GM21423 (cell line): ENCODE results near the gene MARCHF3.

Experiments
- ATAC-seq: cut with Tn5 transposase; IDR thresholded peaks from one replicate; pipeline ENCODE4 v1.9.1; 2021; ENCODE audit warnings: mild to moderate bottlenecking, moderate library complexity; ENCODE audit not compliant: unreplicated experiment

Gene MARCHF3

DNA sequence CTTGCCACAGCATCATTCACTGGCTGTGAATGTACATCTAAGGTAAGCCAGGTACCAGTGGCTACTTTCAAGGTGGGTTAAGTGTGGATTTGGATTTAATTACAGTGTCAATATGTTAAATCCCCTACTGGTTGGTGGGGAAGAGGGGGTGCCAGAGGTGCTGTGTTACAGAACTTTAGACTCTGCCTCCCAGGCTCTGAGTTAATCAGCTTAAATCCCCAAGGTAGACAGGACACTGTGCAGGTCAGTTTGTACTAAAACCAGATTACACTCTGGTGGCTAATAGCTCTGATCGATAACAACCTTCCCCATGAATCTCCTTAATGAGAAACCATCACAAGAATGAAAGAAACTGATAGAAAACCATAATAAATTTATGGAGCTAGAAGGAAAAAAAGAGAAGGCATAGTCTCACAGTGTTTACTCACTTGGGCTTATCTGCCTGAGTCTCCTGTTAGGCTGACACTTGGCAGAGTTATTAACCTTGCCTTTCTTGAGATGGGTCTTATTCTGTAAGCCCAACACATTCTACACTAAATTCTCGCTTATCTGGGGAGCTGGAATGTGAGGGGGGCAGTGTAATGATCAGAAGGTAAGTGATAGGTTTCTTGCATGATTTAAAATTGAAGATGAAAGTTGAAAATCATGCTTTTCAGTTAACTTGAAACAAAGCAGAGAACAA, 146.7 kb downstream of the MARCHF3 start:
- ATAC-seq: no peak

DNA sequence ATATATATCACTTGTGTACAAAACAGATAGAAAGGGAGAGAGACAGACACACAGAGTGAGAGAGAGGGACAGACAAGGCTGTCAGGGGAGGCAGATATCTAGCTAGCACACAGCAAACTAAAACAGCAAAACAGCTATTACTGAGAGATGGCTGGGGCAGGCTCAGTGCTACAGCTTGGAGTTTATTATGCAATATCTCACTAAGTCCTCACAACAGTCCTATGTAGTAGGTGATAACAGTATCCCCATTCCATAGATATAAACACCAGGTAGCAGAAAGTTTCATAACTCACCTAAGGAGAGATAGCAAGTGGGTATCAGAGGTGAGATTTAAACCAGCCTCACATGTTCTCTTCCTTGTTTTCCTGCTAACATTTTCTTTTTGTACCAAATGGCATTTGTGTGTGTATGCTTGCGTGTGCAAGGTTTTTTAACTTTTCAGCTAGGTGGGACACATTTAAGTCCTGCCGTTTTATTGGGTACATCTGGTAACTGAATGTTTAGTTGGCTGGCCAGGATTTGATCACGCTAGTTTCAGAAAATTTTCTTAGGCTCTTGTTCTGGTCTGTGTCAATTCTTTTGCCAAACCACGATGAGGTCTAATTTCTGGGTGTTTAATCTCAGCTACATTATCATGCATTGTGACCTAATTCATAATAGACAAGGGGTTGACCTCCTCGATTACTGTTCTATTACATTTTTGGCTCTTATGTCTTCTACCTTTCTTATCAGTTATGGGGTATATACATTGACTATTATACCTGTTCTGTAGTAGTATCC, 148.3 kb downstream of the MARCHF3 start:
- no peak for ATAC-seq

DNA sequence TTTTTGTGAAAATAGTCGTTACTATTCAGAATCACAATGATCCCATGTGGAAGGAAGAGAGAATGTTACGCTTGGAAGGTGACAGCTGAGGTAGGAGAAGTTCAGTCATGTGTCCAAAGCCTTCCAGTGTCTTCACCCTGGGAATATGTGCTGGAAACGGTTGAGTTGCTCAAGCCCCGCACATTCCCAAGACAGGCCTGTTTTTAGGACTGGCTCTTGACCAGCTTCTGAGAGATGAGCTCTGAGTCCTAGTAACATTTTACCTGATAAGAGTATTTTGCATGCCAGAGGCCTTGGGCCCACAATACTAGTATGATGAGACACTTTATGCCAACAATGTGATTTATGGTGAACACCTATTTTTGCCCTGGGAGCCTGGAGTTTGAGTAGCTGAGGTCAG, 151.7 kb downstream of the MARCHF3 start:
- no peak for ATAC-seq

DNA sequence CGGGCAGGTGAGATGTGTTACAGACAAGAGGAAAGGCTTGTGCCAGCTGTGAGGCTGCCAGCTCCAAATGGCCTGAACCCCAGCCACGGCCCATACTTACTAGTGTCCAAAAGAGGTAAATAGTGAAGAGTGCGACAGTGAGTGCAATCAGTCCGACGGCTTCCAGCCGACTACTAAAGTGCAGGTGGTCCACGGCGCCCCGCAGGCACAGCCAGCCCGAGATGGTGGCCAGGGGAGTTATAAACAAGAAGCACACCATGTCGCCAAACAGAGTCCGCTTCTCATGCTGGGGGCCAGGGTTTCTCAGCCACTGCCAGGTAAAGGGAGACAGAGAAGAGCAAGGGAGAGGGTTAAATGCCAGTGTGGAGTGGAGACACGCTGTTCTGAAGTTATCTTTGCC, 152.3 kb downstream of the MARCHF3 start:
- no peak for ATAC-seq

DNA sequence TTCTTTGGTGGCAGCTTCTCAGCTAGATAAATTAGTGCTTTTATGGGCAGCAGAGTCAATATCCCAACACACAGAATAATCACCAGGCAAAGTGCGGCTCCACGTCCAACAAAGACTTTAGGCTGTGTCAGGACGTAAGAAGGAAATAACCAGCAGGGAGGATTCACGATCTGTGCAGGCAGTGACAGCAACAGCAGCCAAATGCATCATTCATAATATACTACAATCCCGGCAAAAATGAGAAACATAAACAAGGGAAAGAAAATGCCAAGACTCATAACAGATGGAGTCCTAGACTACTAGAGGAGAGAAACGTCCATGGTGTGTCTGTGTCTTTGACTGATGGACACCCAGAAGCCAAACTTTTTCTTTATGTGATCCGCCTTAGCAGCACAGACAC, 152.8 kb downstream of the MARCHF3 start:
- no peak for ATAC-seq

DNA sequence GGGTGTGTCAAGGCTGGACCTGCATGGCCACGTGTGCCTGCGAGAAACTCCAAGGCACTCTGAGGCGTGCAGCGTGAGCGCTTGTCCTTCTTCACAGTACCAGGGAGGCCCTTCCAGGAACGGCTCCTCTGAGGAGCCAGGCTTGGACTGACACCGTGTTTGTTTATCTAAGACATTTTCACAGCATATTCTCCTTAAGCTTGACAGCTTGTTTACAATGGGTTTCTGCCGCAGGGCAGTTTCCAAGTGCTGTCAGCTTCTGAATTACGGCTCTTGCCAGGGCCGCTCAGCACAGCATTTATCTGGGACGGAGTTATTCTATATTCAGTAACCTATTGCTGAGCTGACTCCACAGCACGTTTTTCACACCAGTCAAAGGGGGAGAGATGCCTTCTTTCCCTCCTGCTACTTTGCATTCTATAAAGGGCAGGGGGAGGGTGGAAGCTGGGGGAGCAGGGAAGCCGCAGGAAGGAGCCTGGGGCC, 155.0 kb downstream of the MARCHF3 start:
- ATAC-seq: no peak

DNA sequence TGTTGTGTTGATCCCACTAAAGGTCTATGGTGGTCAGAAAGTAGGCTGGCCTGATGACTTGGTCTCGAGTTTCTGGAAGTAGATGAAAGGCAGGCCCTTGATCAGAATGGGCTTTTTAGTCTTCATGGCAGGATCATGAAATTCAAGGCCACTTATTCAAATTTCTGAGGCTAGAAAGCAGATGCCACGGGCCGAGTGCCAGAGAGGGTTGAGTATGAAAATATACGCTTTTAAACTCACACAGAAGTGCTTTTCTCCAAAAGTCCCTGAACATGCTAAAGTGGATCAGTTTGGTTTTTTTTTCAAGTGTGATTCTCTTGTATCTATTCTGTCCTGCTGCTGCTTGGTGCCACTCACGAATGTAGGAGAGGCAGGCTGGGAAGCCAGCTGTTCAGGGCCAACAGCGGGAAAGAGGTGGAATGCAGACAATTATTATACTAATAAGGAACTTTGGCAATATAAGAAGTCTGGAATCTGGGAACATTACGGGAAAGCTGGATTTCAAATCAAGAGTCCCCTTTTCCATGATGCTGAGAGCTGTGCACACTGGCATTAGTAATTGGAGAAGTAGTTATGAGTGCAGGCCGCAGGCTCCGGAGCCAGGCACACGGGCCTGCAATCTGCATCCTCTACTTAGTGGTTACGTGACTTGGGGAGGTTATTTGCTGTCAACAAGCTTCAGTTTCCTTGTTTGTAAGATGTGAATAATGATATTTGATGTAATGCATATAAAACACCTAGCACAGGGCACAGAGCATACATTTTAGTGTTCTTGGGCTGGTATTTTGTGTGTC, 157.6 kb downstream of the MARCHF3 start:
- no peak for ATAC-seq

DNA sequence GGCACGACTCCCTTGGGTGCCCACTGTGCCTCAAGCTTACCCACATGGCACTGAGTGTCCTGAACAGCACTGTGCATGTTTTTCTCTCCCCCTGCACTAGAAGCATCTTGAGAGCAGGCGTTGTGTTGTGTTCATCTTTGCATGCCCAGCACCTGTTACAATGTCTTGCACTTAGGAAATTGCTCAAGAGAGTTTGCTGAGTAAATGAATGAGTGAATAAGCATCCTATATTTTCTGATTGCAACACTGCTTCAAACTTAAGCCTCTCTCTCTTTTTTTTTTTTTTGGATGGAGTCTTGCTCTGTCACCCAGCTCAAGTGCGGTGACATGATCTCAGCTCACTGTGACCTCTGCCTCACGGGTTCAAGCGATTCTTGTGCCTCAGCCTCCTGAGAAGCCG, 158.9 kb downstream of the MARCHF3 start:
- ATAC-seq: no peak

DNA sequence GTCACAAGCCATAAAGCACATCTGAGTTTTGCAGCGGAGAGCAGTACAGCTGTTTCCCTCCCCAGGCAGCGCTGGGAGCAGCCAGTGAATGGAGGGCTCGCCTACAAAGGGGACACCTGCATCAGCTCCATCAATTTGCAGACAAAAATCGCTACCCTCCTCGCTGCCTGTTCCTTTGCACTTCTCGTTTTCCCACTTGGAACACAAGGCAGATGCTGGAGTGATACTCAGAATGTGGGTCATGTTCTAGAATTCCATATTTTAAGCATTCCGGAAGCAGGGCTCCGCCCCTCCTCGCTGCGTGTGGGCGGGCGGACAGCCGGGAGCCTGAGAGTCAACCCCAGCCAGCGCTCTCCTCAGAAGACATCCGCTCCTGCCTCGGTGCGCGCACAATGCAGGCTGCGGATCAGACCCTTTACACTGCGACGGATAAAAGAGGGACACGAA, 161.3 kb downstream of the MARCHF3 start:
- peak; percentile 87 for ATAC-seq

DNA sequence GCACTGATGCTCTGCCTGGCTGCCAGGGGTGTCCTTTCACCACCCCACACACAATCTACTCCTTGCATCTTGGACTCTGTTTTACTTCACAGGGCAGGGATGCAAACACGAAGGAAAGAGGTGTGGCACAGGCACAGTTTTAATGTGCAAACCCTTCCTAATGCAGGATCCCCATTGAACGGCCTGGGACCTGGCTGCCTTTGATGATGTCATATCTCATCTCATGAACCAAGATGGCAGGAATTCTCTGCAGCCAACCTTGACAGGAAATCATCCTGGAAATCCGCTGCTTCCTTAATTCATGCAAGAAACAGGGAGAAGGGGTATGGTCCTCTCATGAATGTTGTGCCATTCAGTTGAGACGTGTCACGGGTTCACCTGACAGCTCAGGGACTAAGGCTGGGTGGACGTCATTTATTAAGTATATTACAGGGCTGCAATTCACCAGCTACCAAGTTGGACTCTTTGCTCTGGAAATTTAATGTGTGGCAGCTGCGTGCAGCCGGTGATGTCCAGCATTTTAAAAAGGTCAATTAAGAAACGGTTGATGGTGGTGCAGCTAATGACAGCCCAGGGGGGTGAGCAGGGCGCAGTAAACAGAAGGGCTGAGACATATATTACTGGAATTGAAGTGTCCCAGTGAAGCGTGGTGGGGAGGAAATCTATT, 161.9 kb downstream of the MARCHF3 start:
- no peak for ATAC-seq

DNA sequence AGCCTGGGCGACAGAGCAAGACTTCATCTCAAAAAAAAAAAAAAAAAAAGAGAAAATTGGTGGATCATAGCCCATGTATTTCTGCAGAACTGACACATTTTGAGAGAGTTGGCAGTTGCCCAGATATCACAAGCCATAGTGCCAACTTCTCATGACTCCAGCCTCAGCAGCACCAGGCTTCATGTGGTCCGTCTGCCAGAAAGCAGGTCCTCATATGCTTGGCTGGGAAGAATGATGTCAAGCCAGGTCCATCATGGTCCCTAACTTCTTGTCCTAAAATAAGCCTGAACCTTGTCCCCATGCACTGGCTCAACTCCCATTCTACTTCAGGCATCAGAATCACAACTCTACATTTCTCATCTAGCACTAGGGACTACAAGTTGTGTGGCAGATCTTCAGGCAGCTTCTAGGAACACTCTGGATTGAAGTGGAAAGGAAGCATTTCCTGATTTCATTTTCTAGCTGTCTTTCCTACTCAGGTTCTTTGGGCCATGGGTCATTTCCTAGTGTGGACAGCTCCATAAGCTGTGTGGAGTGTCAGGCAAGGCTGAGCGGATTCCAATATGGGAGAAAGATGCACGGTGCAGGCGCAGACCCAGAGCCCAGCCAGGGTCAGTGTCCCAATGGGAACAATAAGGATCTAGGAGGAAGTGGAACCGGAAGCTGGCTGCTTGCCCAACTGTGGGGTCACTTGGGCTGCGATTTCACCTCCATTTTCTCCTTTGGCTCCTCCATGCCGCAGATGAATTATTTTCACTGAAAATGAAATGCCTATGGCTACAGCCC, 163.3 kb downstream of the MARCHF3 start:
- no peak for ATAC-seq

DNA sequence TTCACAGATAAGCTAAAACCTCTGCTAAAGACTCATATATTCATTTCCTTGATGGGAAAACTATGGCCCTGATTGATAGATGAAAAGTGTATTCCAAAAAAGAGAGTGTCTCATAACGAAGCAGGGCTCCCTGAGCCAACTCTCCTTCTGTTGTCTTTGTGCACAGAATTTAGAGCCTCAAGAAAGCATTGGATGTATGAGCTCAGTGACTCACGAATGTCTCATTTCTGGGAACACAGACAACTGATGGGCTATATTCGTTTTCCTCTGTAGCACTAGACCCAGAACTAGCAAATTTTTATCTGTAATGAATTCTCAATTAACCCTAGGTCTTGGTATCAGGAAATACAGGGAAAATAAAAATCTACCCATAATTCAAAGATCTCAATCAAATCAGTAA, 165.1 kb downstream of the MARCHF3 start:
- ATAC-seq: no peak

DNA sequence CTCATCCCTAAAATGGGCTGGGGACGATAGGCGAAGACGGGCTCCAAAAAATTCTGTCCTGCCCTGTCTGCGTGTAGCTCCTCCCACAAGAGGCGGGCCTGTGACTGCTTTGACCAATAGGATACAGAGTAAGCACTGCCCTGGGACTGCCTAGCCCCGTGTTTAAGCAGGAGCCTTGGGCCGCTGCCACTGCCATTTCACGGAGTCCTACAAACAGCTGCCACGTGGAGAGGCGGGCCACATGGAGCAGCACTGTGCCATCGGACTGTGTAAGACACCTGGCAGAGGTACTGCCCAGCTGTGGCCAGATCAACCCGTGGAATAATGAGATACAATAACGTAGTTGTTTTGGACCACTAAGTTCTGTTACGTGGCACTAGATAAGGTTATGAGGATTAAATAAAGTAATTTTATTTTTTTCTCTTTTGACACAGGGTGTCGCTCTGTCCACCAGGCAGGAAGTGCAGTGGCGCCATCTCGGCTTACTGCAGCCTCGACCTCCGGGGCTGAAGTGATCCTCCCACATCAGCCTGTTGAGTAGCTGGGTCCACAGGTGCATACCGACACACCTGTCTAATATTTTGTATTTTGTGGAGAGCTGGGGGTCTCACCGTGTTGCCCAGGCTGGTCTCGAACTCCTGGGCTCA, 166.2 kb downstream of the MARCHF3 start:
- ATAC-seq: no peak

DNA sequence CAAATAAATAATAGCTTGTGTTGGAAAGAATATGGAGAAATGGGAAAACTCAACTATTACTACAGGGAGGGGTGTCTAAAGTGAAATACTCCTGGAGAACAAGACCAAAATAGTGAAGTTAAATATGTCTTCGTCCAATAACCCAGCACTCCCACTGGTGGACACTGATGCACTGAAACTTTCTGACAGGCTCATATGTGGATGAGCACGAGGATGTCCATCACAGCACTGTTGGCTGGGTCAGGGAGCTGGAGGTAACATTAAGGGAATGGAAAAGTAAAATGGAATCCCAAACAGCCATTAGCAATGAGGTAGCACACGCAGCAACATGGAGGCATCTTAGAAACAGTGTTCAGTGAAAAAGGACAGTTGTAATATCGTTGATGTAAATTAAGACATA, 167.0 kb downstream of the MARCHF3 start:
- no peak for ATAC-seq

DNA sequence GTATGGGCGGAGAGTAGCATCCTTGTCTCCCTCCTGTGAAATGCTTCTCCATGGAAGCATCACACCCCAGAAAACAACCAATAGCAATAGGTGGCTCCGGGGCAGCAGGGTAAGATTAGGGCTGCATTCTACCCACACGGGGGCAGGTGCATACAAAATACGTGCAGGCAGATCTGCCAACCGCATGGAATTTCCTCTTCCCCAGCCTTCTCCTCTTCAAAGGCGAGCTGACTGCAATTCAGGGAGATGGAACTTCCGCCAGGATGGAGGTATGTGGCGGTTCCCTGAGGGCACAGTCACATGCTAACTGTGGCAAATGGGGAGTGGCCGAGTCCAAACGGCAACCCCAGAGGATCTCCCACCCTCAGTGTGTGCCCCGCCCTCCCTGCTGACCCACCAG, 171.9 kb downstream of the MARCHF3 start:
- ATAC-seq: no peak

DNA sequence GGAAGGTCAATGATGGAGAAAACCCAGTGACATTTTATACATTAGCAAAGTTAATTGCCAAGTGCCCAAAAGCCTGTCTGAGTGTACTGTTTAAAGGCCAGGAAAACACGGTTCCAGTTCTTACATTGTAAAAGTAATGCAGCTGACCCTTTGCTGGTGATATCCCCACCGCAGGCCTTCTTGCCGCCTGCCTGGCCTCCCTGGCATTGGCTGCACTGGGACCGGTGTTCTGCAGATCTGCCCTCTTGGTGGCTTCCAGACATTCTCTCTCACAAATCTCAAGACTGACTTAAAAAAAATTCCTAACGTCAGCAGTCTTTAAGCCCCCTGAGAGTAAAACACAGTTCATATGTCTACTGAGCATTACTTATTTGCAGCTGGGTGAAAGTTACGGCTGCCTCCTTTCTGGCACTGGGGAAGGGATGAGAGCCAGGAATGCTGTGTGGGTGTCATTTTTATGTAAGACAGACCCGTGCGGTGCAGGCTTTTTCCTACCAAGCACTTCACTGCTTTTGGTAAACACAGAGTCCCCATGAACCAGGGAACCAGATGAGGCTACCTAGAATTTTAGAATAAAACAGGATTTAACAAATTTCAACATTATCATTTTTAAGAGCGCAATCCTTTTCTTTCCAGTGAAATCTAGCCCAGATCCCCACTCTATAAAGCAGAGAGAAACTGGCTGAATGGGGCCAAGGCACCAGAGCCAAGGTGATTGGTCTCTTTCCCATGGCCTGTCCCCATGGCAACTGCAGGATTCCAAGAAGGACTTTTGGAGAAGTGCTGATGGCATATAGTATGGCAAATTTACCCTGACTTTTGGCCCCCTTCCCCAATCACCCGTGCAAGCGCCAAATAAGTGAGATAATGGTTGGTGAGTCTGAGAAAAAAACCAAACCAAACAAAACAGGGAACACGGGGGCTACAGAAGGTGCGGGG, 172.6 kb downstream of the MARCHF3 start:
- no peak for ATAC-seq

DNA sequence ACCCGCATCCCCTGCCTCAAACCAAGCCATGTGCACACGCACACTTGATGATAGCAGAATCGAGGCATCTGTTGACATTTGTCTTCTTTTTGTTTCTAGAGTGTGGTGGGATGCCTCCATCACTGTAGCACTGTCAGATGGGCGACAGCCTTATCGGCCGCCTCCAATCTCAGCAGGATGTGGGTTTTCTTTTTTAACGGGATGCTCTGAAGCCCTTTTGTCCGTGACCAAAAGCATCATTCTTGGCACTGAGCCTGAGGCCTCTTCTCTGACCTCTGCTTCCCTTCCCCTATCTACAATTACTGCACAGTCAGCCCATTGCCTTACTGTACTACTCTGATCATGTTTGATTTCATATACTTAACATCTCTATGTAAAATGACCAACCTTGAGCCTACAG, 175.1 kb downstream of the MARCHF3 start:
- no peak for ATAC-seq

DNA sequence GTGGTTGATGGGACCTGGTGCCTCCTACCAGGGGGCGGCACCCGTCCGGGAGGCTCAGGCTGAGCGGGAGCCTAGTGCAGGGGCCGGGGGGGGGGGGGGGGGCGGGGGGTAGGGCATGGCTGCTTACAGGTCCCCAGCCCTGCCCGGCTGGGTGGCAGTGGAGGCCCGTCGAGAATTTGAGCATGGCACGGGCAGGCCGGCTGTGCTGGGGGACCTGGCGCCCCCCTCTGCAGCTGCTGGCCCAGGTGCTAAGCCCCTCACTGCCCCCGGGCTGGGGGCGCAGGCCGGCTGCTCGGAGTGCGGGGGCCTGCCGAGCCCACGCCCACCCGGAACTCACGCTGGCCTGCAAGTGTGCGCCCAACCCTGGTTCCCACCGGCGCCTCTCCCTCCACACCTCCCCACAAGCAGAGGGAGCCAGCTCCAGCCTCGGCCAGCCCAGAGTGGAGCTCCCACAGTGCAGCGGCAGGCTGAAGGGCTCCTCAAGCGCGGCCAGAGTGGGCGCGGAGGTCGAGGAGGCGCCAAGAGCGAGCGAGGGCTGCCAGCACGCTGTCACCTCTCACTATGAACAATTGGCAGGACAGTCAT, 175.7 kb downstream of the MARCHF3 start:
- no peak for ATAC-seq
